HG03135 (cell line): ENCODE data around the gene SLC51B.
"Not testable (repeated sequence)": the region's sequence is repeated elsewhere in the genome, so short reads cannot be mapped to it uniquely, and the experiment has no call there.

Experiments used
- ATAC-seq: cut with Tn5 transposase; IDR thresholded peaks from one replicate; pipeline ENCODE4 v1.9.1; 2021; ENCODE audit warnings: mild to moderate bottlenecking, moderate library complexity; ENCODE audit not compliant: unreplicated experiment

Gene SLC51B

GRCh38 chr15:65041787-65042186 lies 3.4 kb upstream of the SLC51B start:
- ATAC-seq: no peak

- ATAC-seq: no peak
Observed at GRCh38 chr15:65042776-65043327, 2.3 kb upstream of the SLC51B start.

- not testable (repeated sequence) for ATAC-seq
Observed at GRCh38 chr15:65044218-65044617, 969 bp upstream of the SLC51B start.

GRCh38 chr15:65048241-65048640 lies 3.1 kb downstream of the SLC51B start:
- ATAC-seq: no peak

GRCh38 chr15:65049418-65049840 lies 4.2 kb downstream of the SLC51B start:
- peak; percentile 88 for ATAC-seq

GRCh38 chr15:65050270-65050669 lies 5.1 kb downstream of the SLC51B start:
- ATAC-seq: no peak

GRCh38 chr15:65051266-65051665 lies 6.1 kb downstream of the SLC51B start:
- ATAC-seq: no peak

- ATAC-seq: no peak
Observed at GRCh38 chr15:65052956-65053355, 7.8 kb downstream of the SLC51B start.

GRCh38 chr15:65054333-65055200 lies 9.4 kb downstream of the SLC51B start:
- peak; percentile 53 for ATAC-seq

GRCh38 chr15:65055201-65055870 lies 10.1 kb downstream of the SLC51B start:
- ATAC-seq: no peak

GRCh38 chr15:65056106-65056505 lies 10.9 kb downstream of the SLC51B start:
- ATAC-seq: no peak

GRCh38 chr15:65056868-65057548 lies 11.8 kb downstream of the SLC51B start:
- ATAC-seq: no peak

- no peak for ATAC-seq
Observed at GRCh38 chr15:65057549-65057940, 12.4 kb downstream of the SLC51B start.

GRCh38 chr15:65058394-65059368 lies 13.5 kb downstream of the SLC51B start:
- no peak for ATAC-seq

GRCh38 chr15:65059369-65059750 lies 14.2 kb downstream of the SLC51B start:
- no peak for ATAC-seq

GRCh38 chr15:65059931-65060596 lies 14.9 kb downstream of the SLC51B start:
- no peak for ATAC-seq

- no peak for ATAC-seq
Observed at GRCh38 chr15:65060641-65061397, 15.6 kb downstream of the SLC51B start.

- ATAC-seq: no peak
Observed at GRCh38 chr15:65062061-65062460, 16.9 kb downstream of the SLC51B start.

GRCh38 chr15:65062726-65063125 lies 17.5 kb downstream of the SLC51B start:
- ATAC-seq: no peak
